IMR-90 (cell line): Measurements from ENCODE around the gene CDK5. TPM values are rescaled to one million over a fixed set of nuclear protein-coding genes. Genes with fewer than 3 reads are reported as not detected.

Source experiments
- ATAC-seq: fragments of 200-7000 bp; cut with Tn5 transposase; 2 replicates; pipeline ENCODE4 v1.9.1; 2020; ENCODE audit warnings: low read depth, mild to moderate bottlenecking, moderate library complexity
- BruUV-seq: library from RNA; stranded (reverse); fragments of 400-500 nt; replicated peaks from 2 replicates; lab custom pipeline; 2021; lab: Mats Ljungman, UMichigan
- CTCF ChIA-PET: fragments of 300-600 bp; formaldehyde crosslinking; extraction: SDS; loops from one replicate; lab custom pipeline; 2021; ENCODE audit warnings: antibody characterized with exemption; lab: Yijun Ruan, JAX
- POLR2A ChIA-PET: fragments of 300-600 bp; sonication (Branson Sonifier 250); formaldehyde crosslinking; loops from one replicate; lab custom pipeline; 2022; ENCODE audit warnings: antibody characterized with exemption; ENCODE audit not compliant: unreplicated experiment; lab: Charles Lee
- DNase-seq: peaks from one replicate; pipeline ENCODE4 v3.0.0; 2013
- H2AFZ ChIP-seq: replicated peaks from 2 replicates; pipeline ENCODE3; 2013; ENCODE audit warnings: low read length, mild to moderate bottlenecking; ENCODE audit not compliant: poor library complexity
- H2AK5ac ChIP-seq: 2 replicates; pipeline ENCODE4 v1.6.1; 2013; ENCODE audit warnings: low read depth, low read length, inconsistent platforms
- H2AK9ac ChIP-seq: replicated peaks from 2 replicates; pipeline ENCODE3; 2013; ENCODE audit warnings: mild to moderate bottlenecking, low read depth, low read length, moderate library complexity; ENCODE audit not compliant: poor library complexity
- H2BK120ac ChIP-seq: 2 replicates; pipeline ENCODE4 v1.6.1; 2013; ENCODE audit warnings: low read depth, low read length, inconsistent platforms
- H2BK15ac ChIP-seq: 3 replicates; pipeline ENCODE4 v1.6.1; 2013; ENCODE audit warnings: low read depth, low read length, inconsistent platforms
- H2BK20ac ChIP-seq: 2 replicates; pipeline ENCODE4 v1.6.1; 2013; ENCODE audit warnings: low read depth, mild to moderate bottlenecking, inconsistent platforms, low read length, moderate library complexity
- H2BK5ac ChIP-seq: 2 replicates; pipeline ENCODE4 v1.6.1; 2013; ENCODE audit warnings: mild to moderate bottlenecking, low read depth, low read length, inconsistent platforms; ENCODE audit not compliant: poor library complexity, severe bottlenecking
- H3K14ac ChIP-seq: replicated peaks from 2 replicates; pipeline ENCODE4 v1.6.1; 2013; ENCODE audit warnings: low read depth, low read length, inconsistent platforms
- H3K18ac ChIP-seq: 2 replicates; pipeline ENCODE4 v1.6.1; 2013; ENCODE audit warnings: low read depth, low read length, control low read depth
- H3K23ac ChIP-seq: 2 replicates; pipeline ENCODE4 v1.6.1; 2013; ENCODE audit warnings: low read depth, low read length, inconsistent platforms
- H3K27ac ChIP-seq: 2 replicates; pipeline ENCODE4 v1.5.1; 2013; ENCODE audit warnings: mild to moderate bottlenecking, control low read depth, low read length; ENCODE audit not compliant: insufficient read depth
- H3K27me3 ChIP-seq: 2 replicates; pipeline ENCODE4 v1.6.1; 2013; ENCODE audit warnings: low read length; ENCODE audit not compliant: control insufficient read depth, insufficient read depth
- H3K36me3 ChIP-seq: 2 replicates; pipeline ENCODE4 v1.6.1; 2013; ENCODE audit warnings: low read length, mixed read lengths; ENCODE audit not compliant: control insufficient read depth, insufficient read depth
- H3K4ac ChIP-seq: 2 replicates; pipeline ENCODE4 v1.6.1; 2013; ENCODE audit warnings: low read depth, low read length, inconsistent platforms
- H3K4me1 ChIP-seq: 2 replicates; pipeline ENCODE4 v1.6.1; 2013; ENCODE audit warnings: low read length, mixed read lengths; ENCODE audit not compliant: control insufficient read depth, insufficient read depth
- H3K4me2 ChIP-seq: 2 replicates; pipeline ENCODE4 v1.6.1; 2013; ENCODE audit warnings: low read depth, mild to moderate bottlenecking, control low read depth, low read length, moderate library complexity
- H3K4me3 ChIP-seq: 2 replicates; pipeline ENCODE4 v1.5.1; 2013; ENCODE audit warnings: low read depth, mild to moderate bottlenecking, control low read depth, low read length, moderate library complexity; ENCODE audit not compliant: insufficient read depth
- H3K56ac ChIP-seq: 2 replicates; pipeline ENCODE4 v1.6.1; 2013; ENCODE audit warnings: low read length, inconsistent platforms; ENCODE audit not compliant: insufficient read depth; ENCODE audit errors: extremely low read depth
- H3K79me1 ChIP-seq, 2 experiments: 2 replicates each; pipeline ENCODE4 v1.6.1; 2013; ENCODE audit warnings: low read length in 2 of 2, inconsistent platforms in 1 of 2, low read depth in 1 of 2
- H3K9ac ChIP-seq: 2 replicates; pipeline ENCODE4 v1.6.1; 2013; ENCODE audit warnings: low read depth, low read length, control low read depth
- H3K9me1 ChIP-seq: 2 replicates; pipeline ENCODE4 v1.6.1; 2013; ENCODE audit warnings: low read length, inconsistent platforms; ENCODE audit not compliant: insufficient read depth
- H3K9me3 ChIP-seq: 2 replicates; pipeline ENCODE4 v1.6.1; 2013; ENCODE audit warnings: low read length; ENCODE audit not compliant: control insufficient read depth, insufficient read depth
- H4K20me1 ChIP-seq: 2 replicates; pipeline ENCODE4 v1.6.1; 2013; ENCODE audit warnings: low read length, inconsistent platforms; ENCODE audit not compliant: insufficient read depth
- H4K5ac ChIP-seq: 2 replicates; pipeline ENCODE4 v1.6.1; 2013; ENCODE audit warnings: mild to moderate bottlenecking, low read depth, low read length, control low read depth
- H4K8ac ChIP-seq, 2 experiments: 2 replicates each; pipeline ENCODE4 v1.6.1; 2013; ENCODE audit warnings: low read depth in 2 of 2, low read length in 2 of 2, control low read depth in 1 of 2, inconsistent platforms in 1 of 2
- H4K91ac ChIP-seq: 2 replicates; pipeline ENCODE4 v1.6.1; 2013; ENCODE audit warnings: low read depth, low read length, inconsistent platforms; ENCODE audit not compliant: insufficient read depth
- BHLHE40 ChIP-seq: fragments of 150-350 bp; IDR thresholded peaks from 2 replicates; pipeline ENCODE4 v1.6.1; 2016; ENCODE audit warnings: mild to moderate bottlenecking, low read depth, low read length
- CEBPB ChIP-seq: IDR thresholded peaks from 2 replicates; pipeline ENCODE4 v1.6.1; 2012; ENCODE audit warnings: low read depth, low read length, improper control_type of control experiment
- CHD1 ChIP-seq: IDR thresholded peaks from 2 replicates; pipeline ENCODE4 v1.6.1; 2012; ENCODE audit warnings: low read depth, low read length, improper control_type of control experiment
- FOS ChIP-seq: fragments of 150-350 bp; IDR thresholded peaks from 2 replicates; pipeline ENCODE4 v1.6.1; 2016; ENCODE audit warnings: low read depth, low read length
- MAFK ChIP-seq: IDR thresholded peaks from 2 replicates; pipeline ENCODE4 v1.6.1; 2012; ENCODE audit warnings: low read depth, low read length, improper control_type of control experiment
- MXI1 ChIP-seq: IDR thresholded peaks from 2 replicates; pipeline ENCODE4 v1.6.1; 2012; ENCODE audit warnings: low read depth, mild to moderate bottlenecking, low read length, moderate library complexity, borderline replicate concordance
- NFE2L2 ChIP-seq: fragments of 150-350 bp; IDR thresholded peaks from 2 replicates; pipeline ENCODE4 v1.6.1; 2016; ENCODE audit warnings: low read depth, mild to moderate bottlenecking, low read length
- POLR2A ChIP-seq: IDR thresholded peaks from 2 replicates; pipeline ENCODE4 v1.6.1; 2012; ENCODE audit warnings: mild to moderate bottlenecking, low read depth, low read length
- RAD21 ChIP-seq: IDR thresholded peaks from 2 replicates; pipeline ENCODE4 v1.6.1; 2012; ENCODE audit warnings: low read length, improper control_type of control experiment
- RCOR1 ChIP-seq: IDR thresholded peaks from 2 replicates; pipeline ENCODE4 v1.6.1; 2012; ENCODE audit warnings: mild to moderate bottlenecking, low read length, improper control_type of control experiment; ENCODE audit not compliant: insufficient replicate concordance
- RFX5 ChIP-seq: IDR thresholded peaks from 2 replicates; pipeline ENCODE4 v1.8.0; 2012; ENCODE audit warnings: low read depth, mild to moderate bottlenecking, low read length, moderate library complexity
- SMC3 ChIP-seq: fragments of 150-350 bp; IDR thresholded peaks from 2 replicates; pipeline ENCODE4 v1.6.1; 2016; ENCODE audit warnings: low read depth, mild to moderate bottlenecking, antibody characterized with exemption, low read length, moderate library complexity
- WGBS, 2 experiments: methylation state at CpG; one replicate each; pipeline versions ENCODE4 v1.1.5 to v1.1.7; 2013; ENCODE audit warnings: missing lambda C conversion rate in 2 of 2; ENCODE audit not compliant: insufficient read length in 1 of 2; ENCODE audit errors: extremely low coverage in 2 of 2; 5-methylcytosine and 5-hydroxymethylcytosine counted together
- dilution Hi-C: fragments of 300-500 bp; cut with HindIII; formaldehyde crosslinking; loops from one replicate; pipeline ENCODE4 v1.14.3; 2018; ENCODE audit warnings: low sequenced_read_pairs; ENCODE audit not compliant: unreplicated experiment
- in situ Hi-C: fragments of 300-500 bp; cut with MboI; formaldehyde crosslinking; loops from 3 replicates; pipeline ENCODE4 v1.14.3; 2019; ENCODE audit warnings: low sequenced_read_pairs, inconsistent platforms, mixed read lengths
- intact Hi-C: fragments of 100-400 bp; cut with micrococcal nuclease; formaldehyde crosslinking; loops from 2 replicates; pipeline ENCODE4 v1.10.0; 2022
- polyA plus RNA-seq, 3 experiments: library from polyadenylated mRNA; depleted of rRNA; stranded (reverse); fragments of >200 nt; gene quantifications; 2 replicates each; pipeline ENCODE4 v1.2.3, GENCODE V29; 2012; ENCODE audit warnings: low replicate concordance in 1 of 3
- total RNA-seq: library from RNA; depleted of rRNA; stranded (reverse); fragments of >200 nt; gene quantifications from 2 replicates; pipeline ENCODE4 v1.2.3, GENCODE V29; 2012
- TF ChIP-seq, protein P1 (sequence below): fragments of 150-350 bp; IDR thresholded peaks from 2 replicates; pipeline ENCODE4 v1.6.1; 2016; ENCODE audit warnings: low read depth, mild to moderate bottlenecking, low read length, moderate library complexity, borderline replicate concordance
- TF ChIP-seq, protein P2 (sequence below): fragments of 150-350 bp; IDR thresholded peaks from 2 replicates; pipeline ENCODE4 v1.6.1; 2017; ENCODE audit warnings: mild to moderate bottlenecking, antibody characterized with exemption, low read length, low read depth
- TF ChIP-seq, protein P3 (sequence below): conservative IDR thresholded peaks from 2 replicates; pipeline ENCODE4 v1.5.1; 2012; ENCODE audit warnings: mild to moderate bottlenecking, low read depth, low read length, improper control_type of control experiment

Gene CDK5
- total and polyA plus RNA-seq, 2 of the 4 experiments (the other 2 are of a cell fraction) = 22.4 to 34.8 TPM

DNA sequence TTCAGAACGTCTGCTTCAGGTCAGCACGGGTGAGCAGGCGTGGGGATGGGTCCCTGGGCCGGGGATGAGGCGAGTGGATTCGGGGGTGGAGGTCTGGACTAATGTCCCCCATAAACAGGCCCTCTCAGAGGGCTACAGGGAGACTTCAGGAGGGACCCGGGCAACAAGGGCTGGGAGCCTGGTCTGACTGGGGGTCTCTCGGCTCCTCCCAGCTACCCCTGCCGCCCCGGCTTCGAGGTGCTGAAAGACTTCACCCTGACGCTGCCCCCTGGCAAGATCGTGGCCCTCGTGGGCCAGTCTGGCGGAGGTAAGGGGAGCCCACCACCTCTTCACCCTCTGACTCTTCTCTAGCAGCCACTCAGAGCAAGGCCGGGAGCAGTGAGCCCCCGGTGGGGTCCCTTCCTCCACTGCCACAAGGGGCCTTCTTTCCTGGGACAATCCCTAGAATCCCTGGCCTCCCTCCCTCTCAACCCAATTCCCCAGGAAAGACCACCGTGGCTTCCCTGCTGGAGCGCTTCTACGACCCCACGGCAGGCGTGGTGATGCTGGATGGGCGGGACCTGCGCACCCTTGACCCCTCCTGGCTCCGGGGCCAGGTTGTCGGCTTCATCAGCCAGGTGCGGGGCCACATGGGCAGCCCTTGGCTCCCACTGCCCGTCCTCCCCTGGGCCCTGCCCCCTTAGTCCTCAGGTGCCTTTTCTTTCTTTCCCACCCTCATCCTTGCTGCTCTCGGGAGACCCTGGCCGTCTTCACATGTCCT is 16.9 kb downstream of the CDK5 start:
- Histone ChIP-seq H3K27me3 (no peaks in the 10 kb centered on the region), H3K4me2 (no peak overlapping the region), H3K9me3 (no peaks in the 10 kb centered on the region), H2AK9ac (peak overlapping the region; percentile 50), H2BK20ac (no peak overlapping the region), H2BK5ac (no peak overlapping the region), H3K14ac (no peak overlapping the region), H3K4ac (no peak overlapping the region), H4K5ac (no peak overlapping the region), H2AFZ (no peak overlapping the region), H2BK120ac (no peak overlapping the region), H2AK5ac (no peak overlapping the region), H4K8ac (no peak overlapping the region), H4K20me1 (peaks cover 8% of the 10 kb centered on the region), H3K79me1 (peaks cover 0 to 12% of the 10 kb centered on the region in 2 experiments; a peak in 1 of 4 replicates), H3K56ac (no peak overlapping the region), H4K91ac (no peak overlapping the region), H3K18ac (no peak overlapping the region), H3K9me1 (peaks cover 18% of the 10 kb centered on the region), H3K4me1 (peaks cover 17% of the 10 kb centered on the region), H3K27ac (no peak overlapping the region), H3K23ac (no peak overlapping the region), H2BK15ac (no peak overlapping the region), H3K36me3 (peaks cover 25% of the 10 kb centered on the region; the same call in 1 of the 2 replicates), H3K4me3 (no peak overlapping the region), H3K9ac (no peak overlapping the region)
- no peak for ATAC-seq
- dilution Hi-C loops = no loop called here
- CTCF ChIA-PET = no interaction called here
- WGBS, 2 experiments = 100% methylated on average over 7 of the region's 30 CpGs; no CpG with 5 or more reads in 1 of the 2 experiments
- BruUV-seq = no TSS peak
- DNase-seq = no peak
- intact Hi-C loops = no loop called here
- in situ Hi-C loops = no loop called here
- POLR2A ChIA-PET = no interaction called here
- TF ChIP-seq FOS (no peak), NFE2L2 (no peak), RCOR1 (no peak), MAFK (no peak), CEBPB (no peak), BHLHE40 (no peak), CHD1 (no peak), POLR2A (no peak), RFX5 (no peak), SMC3 (no peak), RAD21 (no peak), MXI1 (no peak)
- TF ChIP-seq, protein P1, sequence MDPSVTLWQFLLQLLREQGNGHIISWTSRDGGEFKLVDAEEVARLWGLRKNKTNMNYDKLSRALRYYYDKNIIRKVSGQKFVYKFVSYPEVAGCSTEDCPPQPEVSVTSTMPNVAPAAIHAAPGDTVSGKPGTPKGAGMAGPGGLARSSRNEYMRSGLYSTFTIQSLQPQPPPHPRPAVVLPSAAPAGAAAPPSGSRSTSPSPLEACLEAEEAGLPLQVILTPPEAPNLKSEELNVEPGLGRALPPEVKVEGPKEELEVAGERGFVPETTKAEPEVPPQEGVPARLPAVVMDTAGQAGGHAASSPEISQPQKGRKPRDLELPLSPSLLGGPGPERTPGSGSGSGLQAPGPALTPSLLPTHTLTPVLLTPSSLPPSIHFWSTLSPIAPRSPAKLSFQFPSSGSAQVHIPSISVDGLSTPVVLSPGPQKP = no peak
- TF ChIP-seq, protein P2, sequence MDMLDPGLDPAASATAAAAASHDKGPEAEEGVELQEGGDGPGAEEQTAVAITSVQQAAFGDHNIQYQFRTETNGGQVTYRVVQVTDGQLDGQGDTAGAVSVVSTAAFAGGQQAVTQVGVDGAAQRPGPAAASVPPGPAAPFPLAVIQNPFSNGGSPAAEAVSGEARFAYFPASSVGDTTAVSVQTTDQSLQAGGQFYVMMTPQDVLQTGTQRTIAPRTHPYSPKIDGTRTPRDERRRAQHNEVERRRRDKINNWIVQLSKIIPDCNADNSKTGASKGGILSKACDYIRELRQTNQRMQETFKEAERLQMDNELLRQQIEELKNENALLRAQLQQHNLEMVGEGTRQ = no peak
- TF ChIP-seq, protein P3, sequence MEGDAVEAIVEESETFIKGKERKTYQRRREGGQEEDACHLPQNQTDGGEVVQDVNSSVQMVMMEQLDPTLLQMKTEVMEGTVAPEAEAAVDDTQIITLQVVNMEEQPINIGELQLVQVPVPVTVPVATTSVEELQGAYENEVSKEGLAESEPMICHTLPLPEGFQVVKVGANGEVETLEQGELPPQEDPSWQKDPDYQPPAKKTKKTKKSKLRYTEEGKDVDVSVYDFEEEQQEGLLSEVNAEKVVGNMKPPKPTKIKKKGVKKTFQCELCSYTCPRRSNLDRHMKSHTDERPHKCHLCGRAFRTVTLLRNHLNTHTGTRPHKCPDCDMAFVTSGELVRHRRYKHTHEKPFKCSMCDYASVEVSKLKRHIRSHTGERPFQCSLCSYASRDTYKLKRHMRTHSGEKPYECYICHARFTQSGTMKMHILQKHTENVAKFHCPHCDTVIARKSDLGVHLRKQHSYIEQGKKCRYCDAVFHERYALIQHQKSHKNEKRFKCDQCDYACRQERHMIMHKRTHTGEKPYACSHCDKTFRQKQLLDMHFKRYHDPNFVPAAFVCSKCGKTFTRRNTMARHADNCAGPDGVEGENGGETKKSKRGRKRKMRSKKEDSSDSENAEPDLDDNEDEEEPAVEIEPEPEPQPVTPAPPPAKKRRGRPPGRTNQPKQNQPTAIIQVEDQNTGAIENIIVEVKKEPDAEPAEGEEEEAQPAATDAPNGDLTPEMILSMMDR = no peak
